SK-N-SH treated with all-trans-retinoic acid at 6 μM for 48 hours (cell line): ENCODE data around the gene CD276.

Source experiments
- CREB5 ChIP-seq: fragments of 250-450 bp; sonication (Bioruptor Pico); IDR thresholded peaks from 2 replicates; pipeline ENCODE4 v1.5.1; 2020; ENCODE audit warnings: low read depth, mild to moderate bottlenecking, moderate library complexity
- CSDC2 ChIP-seq: fragments of 250-450 bp; sonication (Bioruptor Pico); IDR thresholded peaks from 2 replicates; pipeline ENCODE4 v1.5.0; 2020; ENCODE audit warnings: mild to moderate bottlenecking, moderate library complexity
- GLIS3 ChIP-seq: fragments of 250-450 bp; sonication (Bioruptor Pico); IDR thresholded peaks from 2 replicates; pipeline ENCODE4 v1.5.0; 2020; ENCODE audit warnings: mild to moderate bottlenecking, moderate library complexity
- OSR1 ChIP-seq: fragments of 250-450 bp; sonication (Bioruptor Pico); IDR thresholded peaks from 2 replicates; pipeline ENCODE4 v1.8.0; 2022; ENCODE audit warnings: moderate library complexity, mild to moderate bottlenecking, inconsistent platforms

- TF ChIP-seq GLIS3 (CRISPR knock-in tag) (no peak), CREB5 (no peak), CSDC2 (CRISPR knock-in tag) (no peak), OSR1 (CRISPR knock-in tag) (no peak)
These were observed 33.0 kb downstream of the CD276 start for GRCh38 chr15:73717206-73717605.
